Chondrocyte (in vitro differentiated cells): ENCODE results near the gene UBA1. TPM values are rescaled to one million over a fixed set of nuclear protein-coding genes. Genes with fewer than 3 reads are reported as not detected.

Experiments
- DNase-seq: peaks from one replicate; pipeline ENCODE4 v3.0.0; 2021; ENCODE audit warnings: mixed read lengths, low spot score
- H3K27ac Mint-ChIP-seq: one replicate; pipeline ENCODE4 v1.8.0; 2021; ENCODE audit warnings: mild to moderate bottlenecking, moderate library complexity, mixed read lengths; ENCODE audit not compliant: unreplicated experiment
- H3K27me3 Mint-ChIP-seq: 2 replicates; pipeline ENCODE4 v1.8.0; 2021; ENCODE audit warnings: low read depth, mixed read lengths
- H3K36me3 Mint-ChIP-seq: 2 replicates; pipeline ENCODE4 v1.8.0; 2021; ENCODE audit warnings: low read depth, mixed read lengths
- H3K4me1 Mint-ChIP-seq: 2 replicates; pipeline ENCODE4 v1.8.0; 2021; ENCODE audit warnings: low read depth, mild to moderate bottlenecking, mixed read lengths
- H3K4me3 Mint-ChIP-seq: one replicate; pipeline ENCODE4 v1.8.0; 2021; ENCODE audit warnings: mild to moderate bottlenecking, moderate library complexity, mixed read lengths; ENCODE audit not compliant: unreplicated experiment
- H3K9me3 Mint-ChIP-seq: 2 replicates; pipeline ENCODE4 v1.8.0; 2021; ENCODE audit warnings: low read depth, mixed read lengths
- CTCF ChIP-seq: fragments of 200-600 bp; sonication (generic); IDR thresholded peaks from 2 replicates; pipeline ENCODE4 v1.5.0; 2021; ENCODE audit warnings: antibody characterized with exemption, mild to moderate bottlenecking, moderate library complexity
- total RNA-seq: library from RNA; stranded (reverse); gene quantifications from 3 replicates; pipeline ENCODE4 v1.2.1, GENCODE V29; 2021

Gene UBA1
- total RNA-seq, 1 donor from 2014 or later: 311 TPM

- H3K4me1 Mint-ChIP-seq: no peaks in the 10 kb centered on the region
- H3K27me3 Mint-ChIP-seq: no peaks in the 10 kb centered on the region
- H3K27ac Mint-ChIP-seq: no peak overlapping the region
- no peaks in the 10 kb centered on the region for H3K9me3 Mint-ChIP-seq
- peak; percentile 73 for DNase-seq
- peaks cover 7% of the 10 kb centered on the region for H3K36me3 Mint-ChIP-seq
- no peak overlapping the region for H3K4me3 Mint-ChIP-seq
- no peak for TF ChIP-seq CTCF
Measured at GRCh38 chrX:47170861-47171692, 22.6 kb upstream of the UBA1 start.

GRCh38 chrX:47171996-47172395, 21.6 kb upstream of the UBA1 start:
- peaks cover 9% of the 10 kb centered on the region for H3K36me3 Mint-ChIP-seq
- H3K4me3 Mint-ChIP-seq: no peak overlapping the region
- H3K4me1 Mint-ChIP-seq: no peaks in the 10 kb centered on the region
- no peaks in the 10 kb centered on the region for H3K27me3 Mint-ChIP-seq
- no peak for TF ChIP-seq CTCF
- DNase-seq: peak; percentile 11
- no peaks in the 10 kb centered on the region for H3K9me3 Mint-ChIP-seq
- no peak overlapping the region for H3K27ac Mint-ChIP-seq

GRCh38 chrX:47172549-47172948, 21.1 kb upstream of the UBA1 start:
- Mint-ChIP-seq H3K27me3 (no peaks in the 10 kb centered on the region), H3K4me1 (no peaks in the 10 kb centered on the region), H3K4me3 (no peak overlapping the region), H3K27ac (no peak overlapping the region), H3K36me3 (peaks cover 9% of the 10 kb centered on the region), H3K9me3 (no peaks in the 10 kb centered on the region)
- DNase-seq: peak; percentile 55
- TF ChIP-seq CTCF: no peak

DNA sequence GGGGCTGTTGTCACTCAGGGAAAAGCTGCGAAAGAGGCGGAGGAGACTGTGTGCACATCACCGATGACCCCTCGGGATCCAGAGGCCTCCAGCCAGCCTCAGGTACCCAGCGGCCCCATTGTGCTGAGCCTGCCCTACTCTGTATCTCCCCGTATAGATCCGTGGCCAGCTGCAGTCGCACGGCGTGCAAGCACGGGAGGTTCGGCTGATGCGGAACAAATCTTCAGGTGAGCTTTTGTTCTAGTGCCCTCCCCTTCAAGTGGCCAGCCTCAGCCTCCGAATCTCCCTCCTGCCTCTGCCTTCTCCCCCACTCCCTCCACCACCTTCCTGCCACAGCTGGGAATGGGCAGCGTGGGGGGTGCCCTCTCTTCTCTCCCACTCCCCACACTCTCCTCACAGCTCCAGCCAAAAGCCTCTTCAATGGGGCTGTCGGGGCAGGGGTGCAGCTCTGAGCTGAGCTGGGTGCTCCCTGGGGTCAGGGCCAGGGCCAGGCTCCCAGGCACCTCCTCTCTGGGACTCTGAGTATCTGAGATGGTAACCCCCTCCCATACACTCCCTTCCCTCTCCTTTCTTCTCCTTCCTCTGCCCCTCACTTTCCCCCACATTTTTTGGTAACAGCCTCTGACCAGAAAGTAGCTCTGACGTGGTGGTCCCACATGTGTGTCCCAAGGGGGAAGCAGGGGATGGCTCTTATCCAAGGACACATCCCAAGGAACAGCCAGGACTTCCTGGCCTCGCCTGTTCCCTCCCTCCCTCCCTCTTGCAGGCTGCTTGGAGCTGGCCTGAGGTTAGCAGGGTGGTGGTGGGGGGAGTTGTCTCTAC, 20.4 kb upstream of the UBA1 start:
- Mint-ChIP-seq H3K27ac (no peak overlapping the region), H3K4me3 (no peak overlapping the region), H3K4me1 (no peaks in the 10 kb centered on the region), H3K36me3 (peaks cover 13% of the 10 kb centered on the region), H3K9me3 (no peaks in the 10 kb centered on the region), H3K27me3 (no peaks in the 10 kb centered on the region)
- DNase-seq: peak; percentile 37
- no peak for TF ChIP-seq CTCF

DNA sequence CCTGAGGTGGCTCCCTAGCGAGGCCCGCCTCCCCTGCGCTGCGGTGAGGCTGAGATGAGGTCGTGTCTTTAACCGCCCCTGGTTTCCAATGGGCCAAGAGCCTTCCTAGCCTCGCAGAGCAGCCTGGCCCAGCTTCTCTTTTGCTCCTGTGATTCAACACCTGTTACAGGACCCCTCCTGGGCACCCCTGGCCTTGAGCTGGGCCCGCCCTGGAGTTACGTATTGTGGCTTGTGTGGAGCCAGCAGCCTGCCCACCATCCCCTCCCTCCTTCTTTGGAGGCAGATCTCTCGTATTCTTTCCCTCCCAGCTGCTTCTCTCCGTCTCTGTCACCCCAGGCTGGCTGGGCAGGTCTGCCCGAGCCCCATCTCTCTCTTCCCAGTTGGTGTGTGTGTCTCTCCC, 19.3 kb upstream of the UBA1 start:
- Mint-ChIP-seq H3K36me3 (peaks cover 11% of the 10 kb centered on the region), H3K9me3 (no peaks in the 10 kb centered on the region), H3K4me1 (peaks cover under 1% of the 10 kb centered on the region), H3K27me3 (no peaks in the 10 kb centered on the region), H3K27ac (no peak overlapping the region), H3K4me3 (no peak overlapping the region)
- peak; percentile 54 for DNase-seq
- TF ChIP-seq CTCF: no peak
